Cardiac muscle cell (in vitro differentiated cells and primary cell): ENCODE measurements around the gene ZNF43. TPM values are rescaled to one million over a fixed set of nuclear protein-coding genes. Genes with fewer than 3 reads are reported as not detected.

Experiments
- polyA plus RNA-seq: library from polyadenylated mRNA; unstranded; fragments of >200 nt; fragmentation: Nextera tagmentation; extraction: Ambion mirVana; gene quantifications from 2 replicates; pipeline ENCODE4 v1.2.1, GENCODE V29; 2016
- total RNA-seq: library from RNA; depleted of rRNA; stranded (reverse); fragments of >200 nt; gene quantifications from 2 replicates; pipeline ENCODE4 v1.2.3, GENCODE V29; 2016

The ZNF43 gene
- total and polyA plus RNA-seq, 2 experiments from 2014 or later = 14.2 to 14.7 TPM

Other genes with a start within 250 kb of the ZNF43 start
- 4.9 and 9.1 TPM in 2 replicates for gene ZNF100, start 68.6 kb downstream of the ZNF43 start, total RNA-seq
- gene ZNF100, start 68.6 kb downstream of the ZNF43 start, polyA plus RNA-seq = 5.0 and 5.3 TPM in 2 replicates
- not detected in 2 replicates for gene ZNF208, start 174.8 kb upstream of the ZNF43 start, total RNA-seq
- gene ZNF208, start 174.8 kb upstream of the ZNF43 start, polyA plus RNA-seq = not detected in 2 replicates
- not detected in 2 replicates for gene ZNF257, start 216.3 kb upstream of the ZNF43 start, total RNA-seq
- not detected in 2 replicates for gene ZNF257, start 216.3 kb upstream of the ZNF43 start, polyA plus RNA-seq